Caco-2 (cell line): ENCODE data around the gene COLEC11. TPM values are rescaled to one million over a fixed set of nuclear protein-coding genes. Genes with fewer than 3 reads are reported as not detected.
"Not testable (repeated sequence)": the region's sequence is repeated elsewhere in the genome, so short reads cannot be mapped to it uniquely, and the experiment has no call there.

ENCODE experiments used
- BruUV-seq: library from RNA; stranded (reverse); fragments of 400-500 nt; replicated peaks from 2 replicates; lab custom pipeline; 2021; lab: Mats Ljungman, UMichigan
- CTCF ChIA-PET: fragments of 300-600 bp; sonication (Branson Sonifier 250); formaldehyde crosslinking; loops from one replicate; lab custom pipeline; 2022; ENCODE audit warnings: antibody characterized with exemption; lab: Charles Lee
- POLR2A ChIA-PET: fragments of 300-600 bp; sonication (Branson Sonifier 250); formaldehyde crosslinking; loops from one replicate; lab custom pipeline; 2022; ENCODE audit warnings: antibody characterized with exemption; lab: Charles Lee
- DNase-seq, 2 experiments: peaks; one replicate each; pipeline versions ENCODE4 v3.0.0 to v3.0.0-alpha.2; 2020 to 2022
- H3K27me3 ChIP-seq: replicated peaks from 2 replicates; pipeline ENCODE4 v1.6.0; 2011; ENCODE audit warnings: low read length; ENCODE audit not compliant: control insufficient read depth, insufficient read depth
- H3K36me3 ChIP-seq: 2 replicates; pipeline ENCODE4 v1.5.1; 2011; ENCODE audit warnings: low read length; ENCODE audit not compliant: control insufficient read depth, insufficient read depth
- H3K4me1 ChIP-seq: fragments of 250-450 bp; sonication (Bioruptor Pico); 2 replicates; pipeline ENCODE4 v1.5.1; 2020; ENCODE audit warnings: mild to moderate bottlenecking
- H3K4me3 ChIP-seq: 2 replicates; pipeline ENCODE4 v1.5.1; 2011; ENCODE audit warnings: low read depth, mild to moderate bottlenecking, control low read depth, low read length
- H3K9me3 ChIP-seq: fragments of 250-450 bp; sonication (Bioruptor Pico); 2 replicates; pipeline ENCODE4 v1.5.1; 2020; ENCODE audit warnings: mild to moderate bottlenecking, moderate library complexity
- H3K27ac Mint-ChIP-seq: one replicate; pipeline ENCODE4 v1.8.0; 2022; ENCODE audit warnings: mixed read lengths; ENCODE audit not compliant: unreplicated experiment
- H3K27me3 Mint-ChIP-seq: one replicate; pipeline ENCODE4 v1.8.0; 2022; ENCODE audit warnings: mixed read lengths; ENCODE audit not compliant: insufficient read depth, unreplicated experiment
- H3K36me3 Mint-ChIP-seq: one replicate; pipeline ENCODE4 v1.8.0; 2022; ENCODE audit warnings: mild to moderate bottlenecking, mixed read lengths; ENCODE audit not compliant: insufficient read depth, unreplicated experiment
- H3K4me1 Mint-ChIP-seq: one replicate; pipeline ENCODE4 v1.8.0; 2022; ENCODE audit warnings: low read depth, mixed read lengths; ENCODE audit not compliant: unreplicated experiment
- H3K4me3 Mint-ChIP-seq: one replicate; pipeline ENCODE4 v1.8.0; 2022; ENCODE audit warnings: mild to moderate bottlenecking, moderate library complexity, mixed read lengths; ENCODE audit not compliant: unreplicated experiment
- H3K9me3 Mint-ChIP-seq: one replicate; pipeline ENCODE4 v1.8.0; 2022; ENCODE audit warnings: mixed read lengths; ENCODE audit not compliant: unreplicated experiment
- CTCF ChIP-seq, 2 experiments: fragments of 200-600 bp in 1 of 2; IDR thresholded peaks; 1 replicate in 1 of 2; 2 replicates in 1 of 2; pipeline versions ENCODE4 v1.5.1 to v1.8.0; 2011 to 2022; ENCODE audit warnings: antibody characterized with exemption in 1 of 2, control low read depth in 1 of 2, inconsistent platforms in 1 of 2, low read depth in 1 of 2, low read length in 1 of 2, mild to moderate bottlenecking in 1 of 2, moderate library complexity in 1 of 2; ENCODE audit not compliant: insufficient read depth in 1 of 2, severe bottlenecking in 1 of 2, unreplicated experiment in 1 of 2
- intact Hi-C: fragments of 100-400 bp; cut with micrococcal nuclease; formaldehyde crosslinking; loops from one replicate; pipeline ENCODE4 v1.10.0; 2022; ENCODE audit not compliant: unreplicated experiment
- total RNA-seq: library from RNA; stranded (reverse); gene quantifications from 2 replicates; pipeline ENCODE4 v1.2.3, GENCODE V29; 2022

The COLEC11 gene
- total RNA-seq, 1 experiment from 2014 or later, result not detected

- Histone ChIP-seq H3K27me3 (no peaks in the 10 kb centered on the region), H3K4me1 (no peaks in the 10 kb centered on the region), H3K36me3 (no peaks in the 10 kb centered on the region; the same call in 1 of the 2 replicates), H3K4me3 (no peak overlapping the region), H3K9me3 (peaks cover 9% of the 10 kb centered on the region; the same call in 1 of the 2 replicates)
- no peaks in the 10 kb centered on the region for H3K36me3 Mint-ChIP-seq
- TF ChIP-seq CTCF (IDR thresholded peaks at IDR 0.05; ENCODE audit: insufficient read depth in 1 of 2, low read depth in 1 of 2, low read length in 1 of 2, severe bottlenecking in 1 of 2, unreplicated experiment in 1 of 2), result no peak
- no peak overlapping the region for H3K27ac Mint-ChIP-seq
- no peak for DNase-seq
- ChIA-PET POLR2A (no interaction called here), CTCF (no interaction called here)
- peaks cover 14% of the 10 kb centered on the region for H3K4me1 Mint-ChIP-seq
- peaks cover 25% of the 10 kb centered on the region for H3K9me3 Mint-ChIP-seq
- intact Hi-C loops, result no loop called here
- no peaks in the 10 kb centered on the region for H3K27me3 Mint-ChIP-seq
- no TSS peak for BruUV-seq
- no peak overlapping the region for H3K4me3 Mint-ChIP-seq
Measured at GRCh38 chr2:3617198-3617890, 22.4 kb downstream of the COLEC11 start.

- POLR2A ChIA-PET, result no interaction called here
- no TSS peak for BruUV-seq
- Histone ChIP-seq H3K27me3 (no peaks in the 10 kb centered on the region), H3K9me3 (peaks cover 9% of the 10 kb centered on the region; the same call in 1 of the 2 replicates), H3K36me3 (no peaks in the 10 kb centered on the region; the same call in 1 of the 2 replicates), H3K4me1 (no peaks in the 10 kb centered on the region), H3K4me3 (no peak overlapping the region)
- no peak for TF ChIP-seq CTCF (IDR thresholded peaks at IDR 0.05; ENCODE audit: insufficient read depth in 1 of 2, low read depth in 1 of 2, low read length in 1 of 2, severe bottlenecking in 1 of 2, unreplicated experiment in 1 of 2)
- intact Hi-C loops, result no loop called here
- Mint-ChIP-seq H3K4me3 (no peak overlapping the region), H3K27ac (no peak overlapping the region), H3K27me3 (no peaks in the 10 kb centered on the region), H3K9me3 (peaks cover 26% of the 10 kb centered on the region), H3K36me3 (no peaks in the 10 kb centered on the region), H3K4me1 (peaks cover 14% of the 10 kb centered on the region)
- CTCF ChIA-PET, result no interaction called here
- DNase-seq, result no peak
Measured at GRCh38 chr2:3618367-3618766, 23.5 kb downstream of the COLEC11 start.

GRCh38 chr2:3619033-3619432 is 24.1 kb downstream of the COLEC11 start:
- Mint-ChIP-seq H3K4me1 (peaks cover 14% of the 10 kb centered on the region), H3K27ac (no peak overlapping the region), H3K4me3 (no peak overlapping the region), H3K36me3 (no peaks in the 10 kb centered on the region), H3K9me3 (peaks cover 32% of the 10 kb centered on the region), H3K27me3 (peaks cover 2% of the 10 kb centered on the region)
- Histone ChIP-seq H3K9me3 (peaks cover 8% of the 10 kb centered on the region; the same call in 1 of the 2 replicates), H3K36me3 (no peaks in the 10 kb centered on the region), H3K4me3 (no peak overlapping the region), H3K27me3 (no peaks in the 10 kb centered on the region; the same call in 1 of the 2 replicates), H3K4me1 (no peaks in the 10 kb centered on the region)
- no TSS peak for BruUV-seq
- ChIA-PET CTCF (no interaction called here), POLR2A (no interaction called here)
- intact Hi-C loops, result no loop called here
- DNase-seq, result no peak
- TF ChIP-seq CTCF (IDR thresholded peaks at IDR 0.05; ENCODE audit: insufficient read depth in 1 of 2, low read depth in 1 of 2, low read length in 1 of 2, severe bottlenecking in 1 of 2, unreplicated experiment in 1 of 2), result no peak

- POLR2A ChIA-PET, H3K27ac Mint-ChIP-seq, BruUV-seq, H3K36me3 ChIP-seq, H3K9me3 ChIP-seq, DNase-seq, H3K4me1 ChIP-seq, H3K36me3 Mint-ChIP-seq, CTCF ChIA-PET, intact Hi-C loops, H3K4me3 ChIP-seq, H3K4me3 Mint-ChIP-seq, H3K27me3 Mint-ChIP-seq, H3K27me3 ChIP-seq: not testable (repeated sequence)
- Mint-ChIP-seq H3K9me3 (peaks cover 32% of the 10 kb centered on the region), H3K4me1 (peaks cover 14% of the 10 kb centered on the region)
Measured at GRCh38 chr2:3619661-3620060, 24.7 kb downstream of the COLEC11 start.
